GM18508 (cell line): Measurements from ENCODE around the gene KISS1.

Experiments used
- ATAC-seq: cut with Tn5 transposase; IDR thresholded peaks from one replicate; pipeline ENCODE4 v1.9.1; 2021; ENCODE audit warnings: moderate number of reproducible peaks; ENCODE audit not compliant: insufficient read depth, unreplicated experiment

The KISS1 gene

GRCh38 chr1:204194771-204195170 is 1.5 kb downstream of the KISS1 start:
- no peak for ATAC-seq

GRCh38 chr1:204194080-204194479 is 2.2 kb downstream of the KISS1 start:
- ATAC-seq, result no peak

DNA sequence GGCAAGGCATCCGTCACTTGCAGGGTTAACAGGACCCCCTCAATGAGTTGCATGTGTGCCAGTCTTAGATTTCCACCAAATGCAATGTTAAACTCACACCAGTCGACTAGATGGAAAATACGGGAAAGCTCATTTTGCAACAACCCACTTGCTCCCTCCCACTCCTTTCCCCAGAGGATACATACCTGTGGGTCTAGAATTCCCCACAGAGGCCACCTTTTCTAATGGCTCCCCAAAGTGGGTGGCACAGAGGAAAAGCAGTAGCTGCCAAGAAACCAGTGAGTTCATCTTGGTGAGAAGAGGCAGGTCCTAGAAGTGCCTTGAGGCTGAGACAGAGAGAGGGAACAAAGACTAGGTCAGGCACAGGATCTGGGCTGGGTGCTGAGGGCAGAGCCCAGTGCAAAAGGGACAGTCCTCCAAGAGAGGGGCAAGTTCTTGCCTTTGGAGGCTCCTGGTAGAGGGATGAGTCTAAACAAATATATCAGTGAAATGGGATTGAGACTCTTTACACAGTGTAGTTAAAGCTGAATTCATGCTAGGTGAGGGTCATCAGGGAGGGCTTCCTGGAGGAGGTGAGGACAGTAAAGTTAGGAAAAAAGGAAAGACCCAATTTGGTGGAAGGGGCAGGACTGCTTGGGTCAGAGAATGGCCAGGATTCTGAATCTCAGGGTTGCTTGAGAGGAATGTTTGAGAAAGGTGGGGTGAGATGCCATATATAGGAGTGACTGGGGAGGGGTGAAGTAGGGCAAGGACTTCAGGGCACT is 3.5 kb downstream of the KISS1 start:
- ATAC-seq, result no peak

GRCh38 chr1:204192046-204192445 is 4.2 kb downstream of the KISS1 start:
- no peak for ATAC-seq

- no peak for ATAC-seq
These were observed 4.8 kb downstream of the KISS1 start for GRCh38 chr1:204191456-204191855.

GRCh38 chr1:204190212-204191211 is 5.8 kb downstream of the KISS1 start:
- no peak for ATAC-seq

GRCh38 chr1:204188959-204189639 is 7.2 kb downstream of the KISS1 start:
- ATAC-seq, result no peak

DNA sequence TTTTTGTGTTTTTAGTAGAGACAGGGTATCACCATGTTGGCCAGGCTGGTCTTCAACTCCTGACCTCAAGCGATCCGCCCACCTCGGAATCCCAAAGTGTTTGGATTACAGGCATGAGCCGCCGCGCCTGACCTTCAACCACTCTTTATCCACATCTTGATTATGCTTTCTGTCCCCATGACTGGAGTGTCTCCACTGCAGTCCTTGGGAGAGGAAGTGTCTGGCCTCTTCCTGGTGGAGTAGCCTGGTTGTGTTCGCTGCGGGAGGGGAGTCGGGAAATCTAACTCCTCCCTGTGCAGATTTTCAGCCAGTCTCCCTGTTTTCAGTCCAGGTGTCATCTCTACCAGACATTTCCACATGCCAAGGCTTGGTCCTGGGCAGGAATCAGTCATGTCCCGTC is 9.7 kb downstream of the KISS1 start:
- no peak for ATAC-seq

DNA sequence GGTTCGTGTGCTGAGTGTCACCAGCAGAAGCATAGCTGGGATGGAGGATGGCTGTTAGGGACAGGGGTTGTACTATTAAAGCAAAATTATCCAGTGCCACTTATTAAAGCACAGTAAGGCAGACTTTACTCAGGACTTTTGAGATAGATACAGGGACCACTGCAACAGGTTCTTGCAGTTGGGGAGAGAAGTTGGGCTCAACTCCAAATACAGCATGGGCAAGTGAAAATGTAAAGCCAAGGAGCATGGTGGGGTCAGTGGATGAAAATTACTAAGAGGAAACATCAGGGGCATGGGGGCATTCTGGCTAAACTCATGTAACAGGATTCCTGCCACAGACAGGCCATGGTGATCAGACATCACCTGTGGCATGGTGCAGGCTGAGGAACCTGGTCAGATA is 15.2 kb downstream of the KISS1 start:
- no peak for ATAC-seq

- ATAC-seq, result no peak
These were observed 16.2 kb downstream of the KISS1 start for GRCh38 chr1:204180133-204180532.

DNA sequence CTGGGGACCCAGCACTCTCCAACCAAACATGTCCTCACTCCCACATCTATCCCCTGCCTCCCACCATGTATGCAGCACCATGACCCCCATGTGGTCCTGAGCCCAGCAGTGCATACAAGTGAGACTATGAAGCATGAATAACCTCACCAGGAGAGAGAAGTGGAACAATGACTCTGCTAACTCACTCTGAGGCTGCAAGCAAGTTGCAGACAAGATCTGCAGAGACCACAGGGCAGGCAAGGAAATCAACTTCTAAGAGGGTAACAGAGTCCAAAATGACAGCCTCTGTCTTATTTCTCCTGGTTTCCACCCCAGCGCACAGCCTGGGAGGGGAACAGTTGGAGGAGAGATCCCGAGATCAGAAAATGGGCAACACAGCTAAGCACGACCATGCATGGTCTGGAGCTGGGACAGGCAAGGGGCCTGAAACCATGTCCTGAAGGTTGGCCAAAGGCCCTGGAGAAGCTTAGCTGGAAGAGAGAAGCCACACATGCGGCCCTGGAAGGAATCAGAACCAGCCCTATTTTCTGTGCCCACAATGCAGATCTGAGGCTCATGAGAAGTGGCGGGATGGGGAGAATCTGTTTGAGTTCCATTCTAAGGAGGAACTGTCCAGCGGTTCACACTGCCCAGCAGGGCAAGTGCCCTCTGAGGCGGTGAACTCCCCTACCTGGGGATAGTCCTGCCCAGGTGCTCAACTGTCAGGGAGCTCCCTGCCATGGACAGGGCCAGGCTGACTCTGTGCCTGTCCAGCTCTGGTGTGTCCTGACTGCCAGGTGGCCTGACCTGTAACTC is 17.6 kb downstream of the KISS1 start:
- ATAC-seq, result no peak

GRCh38 chr1:204177133-204177532 is 19.2 kb downstream of the KISS1 start:
- ATAC-seq, result no peak

DNA sequence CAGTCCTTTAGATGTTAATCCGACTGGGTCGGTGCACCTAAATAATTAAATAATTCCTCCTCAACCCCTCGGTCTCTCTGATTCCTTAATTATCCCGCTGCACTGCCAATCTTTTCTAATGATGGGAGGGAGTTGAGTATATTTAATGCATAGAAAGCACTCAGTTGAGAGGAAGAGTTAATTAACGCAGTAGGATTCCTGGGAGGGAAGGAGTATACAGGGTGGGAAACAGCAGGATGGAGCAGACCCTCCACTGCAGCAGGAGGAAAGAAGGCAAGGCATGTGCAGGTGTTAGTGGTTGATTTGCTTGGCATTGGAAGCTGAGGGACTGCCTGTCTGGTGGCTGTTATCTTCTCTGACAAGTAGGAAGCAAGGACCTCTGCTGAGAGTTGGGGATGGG is 20.2 kb downstream of the KISS1 start:
- ATAC-seq, result no peak

GRCh38 chr1:204174958-204175357 is 21.3 kb downstream of the KISS1 start:
- ATAC-seq, result no peak

GRCh38 chr1:204172404-204173029 is 23.8 kb downstream of the KISS1 start:
- ATAC-seq, result no peak

DNA sequence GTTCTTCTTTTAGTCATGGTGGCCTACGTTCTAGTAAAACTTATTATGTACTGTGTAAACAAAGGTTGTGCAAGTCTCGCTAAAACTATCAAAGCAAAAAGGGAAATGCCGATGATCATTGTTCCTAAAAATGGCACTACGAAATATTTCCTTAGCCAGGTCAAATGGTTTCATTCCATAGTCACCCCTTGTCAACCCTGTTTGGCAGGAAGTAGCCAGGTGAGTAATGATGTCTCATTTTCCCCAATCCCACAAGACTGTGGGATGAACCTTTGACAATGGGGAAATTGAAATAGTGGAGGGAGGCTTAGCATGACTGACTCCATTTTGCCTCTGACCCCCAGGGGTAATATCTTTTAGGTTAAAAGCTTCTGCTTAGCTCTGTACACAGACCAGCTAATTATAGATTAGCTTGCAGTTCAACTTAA is 24.5 kb downstream of the KISS1 start:
- ATAC-seq, result no peak

GRCh38 chr1:204170494-204171155 is 25.7 kb downstream of the KISS1 start:
- no peak for ATAC-seq

DNA sequence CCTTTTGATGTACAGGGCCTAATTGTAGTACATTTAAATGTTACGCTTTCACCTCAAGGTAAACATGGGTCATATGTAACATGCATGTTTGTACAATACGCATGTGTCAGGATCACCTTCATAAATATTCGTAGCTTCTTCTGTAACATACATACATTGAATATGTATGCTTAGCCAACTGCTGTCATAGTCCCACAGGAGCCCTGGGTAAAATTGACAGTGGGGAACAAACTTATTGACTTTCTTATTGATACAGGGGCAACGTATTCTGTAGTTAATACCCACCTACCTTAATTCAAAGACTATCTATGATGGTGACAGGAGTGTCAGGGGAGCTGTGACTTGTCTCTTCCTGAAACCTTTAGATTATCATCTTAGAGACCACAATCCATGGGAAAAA is 26.4 kb downstream of the KISS1 start:
- ATAC-seq, result no peak

DNA sequence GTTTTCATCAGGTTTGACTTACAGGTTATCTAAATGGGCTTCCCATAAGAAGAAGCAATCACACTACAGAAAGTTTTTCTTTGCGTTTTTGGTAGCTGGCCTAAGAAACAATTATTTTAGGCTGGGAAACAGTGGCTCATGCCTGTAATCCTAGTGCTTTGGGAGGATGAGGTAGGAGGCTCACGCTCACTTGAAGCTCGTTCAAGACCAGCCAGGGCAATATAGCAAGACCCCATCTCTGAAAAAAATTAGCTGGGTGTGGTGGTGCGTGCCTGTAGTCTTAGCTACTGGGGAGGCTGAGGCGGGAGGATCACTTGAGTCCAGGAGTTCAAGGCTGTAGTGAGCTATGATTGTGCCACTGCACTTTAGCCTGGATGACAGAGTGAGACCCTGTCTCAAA is 28.6 kb downstream of the KISS1 start:
- no peak for ATAC-seq
